OCI-LY1 (cell line): ENCODE measurements around the gene FGF23.

Experiments used
- H2AFZ ChIP-seq: fragments of 200-600 bp; sonication (generic), shearing (Covaris generic); 2 replicates; pipeline ENCODE4 v1.6.0; 2014; ENCODE audit warnings: antibody characterized with exemption, mild to moderate bottlenecking, low read length
- H3F3A ChIP-seq: fragments of 200-600 bp; sonication (generic), shearing (Covaris generic); 2 replicates; pipeline ENCODE4 v1.6.0; 2014; ENCODE audit warnings: mild to moderate bottlenecking, antibody characterized with exemption, low read length, moderate library complexity; ENCODE audit not compliant: insufficient read depth
- H3K27ac ChIP-seq: fragments of 200-600 bp; sonication (generic); 2 replicates; pipeline ENCODE4 v1.5.1; 2014; ENCODE audit warnings: low read length, mixed run types, mild to moderate bottlenecking, low read depth; ENCODE audit not compliant: poor library complexity, severe bottlenecking
- H3K27me3 ChIP-seq: fragments of 200-600 bp; sonication (generic); 2 replicates; pipeline ENCODE4 v1.6.0; 2014; ENCODE audit warnings: antibody characterized with exemption, mild to moderate bottlenecking, low read length, moderate library complexity; ENCODE audit not compliant: insufficient read depth
- H3K36me3 ChIP-seq: fragments of 200-600 bp; sonication (generic); 2 replicates; pipeline ENCODE4 v1.6.1; 2014; ENCODE audit warnings: mild to moderate bottlenecking, antibody characterized with exemption, low read length, moderate library complexity, mixed read lengths; ENCODE audit not compliant: insufficient read depth
- H3K4me1 ChIP-seq: fragments of 200-600 bp; sonication (generic); 2 replicates; pipeline ENCODE4 v1.5.1; 2014; ENCODE audit warnings: mild to moderate bottlenecking, low read length, moderate library complexity; ENCODE audit not compliant: insufficient read depth, severe bottlenecking
- H3K4me2 ChIP-seq: fragments of 200-600 bp; sonication (generic), shearing (Covaris generic); 2 replicates; pipeline ENCODE4 v1.6.1; 2014; ENCODE audit warnings: low read length
- H3K4me3 ChIP-seq: fragments of 200-600 bp; sonication (generic); 2 replicates; pipeline ENCODE4 v1.5.1; 2014; ENCODE audit warnings: low read length, low read depth, mild to moderate bottlenecking, mixed read lengths; ENCODE audit not compliant: poor library complexity, severe bottlenecking
- H3K79me2 ChIP-seq: fragments of 200-600 bp; shearing (Covaris generic); 2 replicates; pipeline ENCODE4 v1.6.1; 2016; ENCODE audit warnings: mixed run types, low read length, mixed read lengths; ENCODE audit not compliant: insufficient read depth
- H3K9ac ChIP-seq: fragments of 200-600 bp; sonication (generic), shearing (Covaris generic); 2 replicates; pipeline ENCODE4 v1.6.1; 2014; ENCODE audit warnings: mild to moderate bottlenecking, low read length, mixed read lengths
- H3K9me2 ChIP-seq: fragments of 200-600 bp; sonication (generic), shearing (Covaris generic); 2 replicates; pipeline ENCODE4 v1.6.1; 2014; ENCODE audit warnings: low read depth, mild to moderate bottlenecking, low read length, mixed read lengths
- H3K9me3 ChIP-seq: fragments of 200-600 bp; shearing (Covaris generic); 2 replicates; pipeline ENCODE4 v1.6.1; 2014; ENCODE audit warnings: low read length, mixed read lengths
- H4K20me1 ChIP-seq: fragments of 200-600 bp; sonication (generic), shearing (Covaris generic); 2 replicates; pipeline ENCODE4 v1.6.0; 2016; ENCODE audit warnings: mild to moderate bottlenecking, low read length; ENCODE audit not compliant: insufficient read depth
- CTCF ChIP-seq: fragments of 200-600 bp; sonication (generic), shearing (Covaris generic); IDR thresholded peaks from 2 replicates; pipeline ENCODE4 v1.5.1; 2017; ENCODE audit warnings: mild to moderate bottlenecking, antibody characterized with exemption, low read length, moderate library complexity, mixed read lengths
- EZH2 ChIP-seq: fragments of 200-600 bp; sonication (generic), shearing (Covaris generic); IDR thresholded peaks from 2 replicates; pipeline ENCODE4 v1.8.0; 2017; ENCODE audit warnings: borderline replicate concordance, mixed run types, mild to moderate bottlenecking, antibody characterized with exemption, low read length, moderate library complexity, mixed read lengths

Gene FGF23

GRCh38 chr12:4418913-4419312 is 39.4 kb upstream of the FGF23 start:
- Histone ChIP-seq H4K20me1 (no peaks in the 10 kb centered on the region), H3K27ac (no peak overlapping the region), H2AFZ (no peak overlapping the region), H3K27me3 (no peaks in the 10 kb centered on the region), H3K4me3 (no peak overlapping the region), H3K36me3 (no peaks in the 10 kb centered on the region), H3K9me2 (no peaks in the 10 kb centered on the region), H3K9me3 (no peaks in the 10 kb centered on the region), H3F3A (no peaks in the 10 kb centered on the region), H3K4me1 (no peaks in the 10 kb centered on the region), H3K79me2 (no peaks in the 10 kb centered on the region), H3K9ac (no peak overlapping the region), H3K4me2 (no peak overlapping the region)
- TF ChIP-seq CTCF: no peak
- no peak for TF ChIP-seq EZH2

- Histone ChIP-seq H2AFZ (no peak overlapping the region), H3K27ac (no peak overlapping the region), H3K9me2 (no peaks in the 10 kb centered on the region), H3K4me3 (no peak overlapping the region), H3K9me3 (no peaks in the 10 kb centered on the region), H4K20me1 (no peaks in the 10 kb centered on the region), H3K79me2 (no peaks in the 10 kb centered on the region), H3K27me3 (no peaks in the 10 kb centered on the region), H3K4me2 (no peak overlapping the region), H3F3A (no peaks in the 10 kb centered on the region), H3K9ac (no peak overlapping the region), H3K36me3 (no peaks in the 10 kb centered on the region), H3K4me1 (no peaks in the 10 kb centered on the region)
- TF ChIP-seq CTCF (no peak), EZH2 (no peak)
Measured at GRCh38 chr12:4417936-4418335, 38.4 kb upstream of the FGF23 start.

GRCh38 chr12:4417455-4417854 is 37.9 kb upstream of the FGF23 start:
- Histone ChIP-seq H3K9ac (no peak overlapping the region), H2AFZ (no peak overlapping the region), H3K9me2 (no peaks in the 10 kb centered on the region)

More at GRCh38 chr12:4417455-4417854, 37.9 kb upstream of the FGF23 start:
- H3K4me3 ChIP-seq: no peak overlapping the region
- no peaks in the 10 kb centered on the region for H3K79me2 ChIP-seq
- H3K36me3 ChIP-seq: no peaks in the 10 kb centered on the region
- no peaks in the 10 kb centered on the region for H3F3A ChIP-seq
- H3K9me3 ChIP-seq: no peaks in the 10 kb centered on the region
- H3K27me3 ChIP-seq: no peaks in the 10 kb centered on the region
- no peak overlapping the region for H3K4me2 ChIP-seq
- TF ChIP-seq CTCF (no peak), EZH2 (no peak)
- H4K20me1 ChIP-seq: no peaks in the 10 kb centered on the region
- no peaks in the 10 kb centered on the region for H3K4me1 ChIP-seq
- no peak overlapping the region for H3K27ac ChIP-seq
